Measurements from ENCODE around the gene TET1.
"Not testable (repeated sequence)": the region's sequence is repeated elsewhere in the genome, so short reads cannot be mapped to it uniquely, and the experiment has no call there.

Gene TET1

DNA sequence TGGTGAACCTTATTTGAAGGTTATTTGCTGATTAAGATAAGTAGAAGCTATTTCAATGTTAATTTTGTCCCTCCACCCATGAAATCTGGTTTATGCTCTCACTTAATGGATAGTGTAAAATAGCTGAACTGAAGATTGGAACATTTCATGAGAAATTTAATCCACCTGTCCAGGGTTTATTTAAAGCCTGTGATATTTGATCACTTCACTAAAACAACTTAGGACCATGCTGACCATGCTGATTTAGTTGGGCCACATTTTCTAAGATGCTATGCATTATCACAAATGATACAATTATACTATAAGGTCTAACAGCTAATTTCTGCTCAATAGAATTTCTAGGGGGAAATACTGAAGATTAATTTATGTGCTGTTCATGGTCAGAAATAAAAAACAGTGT is 53.8 kb downstream of the TET1 start:
- DNase-seq (ENCODE audit: low spot score), result not testable (repeated sequence)

DNA sequence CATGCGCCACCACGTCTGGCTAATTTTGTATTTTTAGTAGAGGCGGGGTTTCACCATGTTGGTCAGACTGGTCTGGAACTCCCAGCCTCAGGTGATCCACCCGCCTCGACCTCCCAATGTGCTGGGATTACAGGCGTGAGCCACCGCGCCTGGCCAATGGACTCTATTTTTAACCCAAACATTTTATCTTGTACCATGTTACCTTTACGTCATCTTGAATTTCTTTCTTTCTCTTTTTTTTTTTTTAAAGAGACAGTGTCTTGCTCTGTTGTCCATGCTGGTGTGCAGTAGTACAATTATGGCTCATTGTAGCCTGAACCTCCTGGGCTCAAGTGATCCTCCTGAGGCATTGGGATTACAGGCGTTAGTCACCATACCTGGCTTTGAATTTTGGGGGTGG is 57.6 kb downstream of the TET1 start:
- DNase-seq (ENCODE audit: low spot score), result not testable (repeated sequence)

DNA sequence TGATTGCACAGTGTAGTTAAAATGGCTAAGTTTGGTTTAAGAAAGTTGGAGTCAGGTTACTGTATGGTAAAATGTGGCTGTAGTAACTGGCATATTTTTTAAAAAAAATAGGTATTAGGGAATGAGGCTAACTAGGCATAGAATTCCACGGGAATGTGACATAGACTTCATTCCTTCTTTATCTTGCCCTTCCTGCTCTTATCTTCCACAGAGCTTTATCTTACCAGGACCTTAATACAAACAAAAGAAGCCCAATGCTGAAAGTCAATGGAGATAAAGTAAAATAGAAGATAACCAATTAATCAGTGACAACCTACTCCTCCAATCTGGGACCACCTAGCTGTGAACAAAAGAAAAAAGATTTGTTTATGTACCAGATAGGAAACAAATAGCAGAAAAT is 58.1 kb downstream of the TET1 start:
- DNase-seq (ENCODE audit: low spot score), result no peak

DNA sequence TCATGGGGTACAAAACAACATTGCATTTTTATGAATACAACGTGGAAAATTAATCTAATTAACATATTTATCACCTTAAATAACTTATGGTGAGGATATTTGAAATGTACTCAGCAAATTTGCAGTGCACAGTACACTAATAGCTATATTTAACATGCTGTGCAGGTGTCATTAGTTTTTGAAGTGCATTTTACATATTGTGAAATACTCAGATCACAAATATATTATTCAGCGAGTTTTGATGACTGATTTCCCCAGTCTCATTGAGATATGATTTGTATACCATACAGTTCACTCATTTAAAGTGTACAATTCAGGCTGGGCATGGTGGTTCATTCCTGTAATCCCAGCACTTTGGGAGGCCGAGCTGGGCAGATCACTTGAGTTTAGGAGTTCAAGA is 59.5 kb downstream of the TET1 start:
- no peak for DNase-seq (ENCODE audit: low spot score)

DNA sequence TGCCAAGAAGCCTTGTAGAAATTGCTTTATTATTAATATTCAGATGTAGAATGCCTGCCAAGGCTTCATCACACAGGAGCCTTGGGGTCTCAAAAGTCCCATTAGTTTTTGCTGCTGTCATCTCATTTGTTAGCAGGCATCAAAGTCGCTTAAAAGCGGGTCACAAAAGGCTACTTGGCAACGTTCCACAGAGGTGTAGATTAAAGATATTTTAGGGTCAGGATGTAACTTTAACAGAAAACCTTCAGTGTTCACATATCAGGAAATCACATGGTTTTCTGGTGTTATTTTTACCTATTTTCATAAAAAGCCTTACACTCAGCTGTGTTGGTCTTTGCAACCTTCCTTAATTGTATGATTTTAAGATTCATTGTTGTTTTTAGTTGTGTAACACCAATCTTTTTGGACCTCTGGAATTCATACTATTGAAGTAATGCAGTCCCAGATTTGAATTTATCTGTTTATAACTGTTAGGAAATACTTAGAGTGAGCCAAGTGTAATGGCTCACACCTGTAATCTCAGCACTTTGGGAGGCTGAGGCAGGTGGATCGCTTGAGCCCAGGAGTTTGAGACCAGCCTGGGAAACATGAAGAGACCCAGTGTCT is 65.3 kb downstream of the TET1 start:
- DNase-seq (ENCODE audit: low spot score), result no peak

DNA sequence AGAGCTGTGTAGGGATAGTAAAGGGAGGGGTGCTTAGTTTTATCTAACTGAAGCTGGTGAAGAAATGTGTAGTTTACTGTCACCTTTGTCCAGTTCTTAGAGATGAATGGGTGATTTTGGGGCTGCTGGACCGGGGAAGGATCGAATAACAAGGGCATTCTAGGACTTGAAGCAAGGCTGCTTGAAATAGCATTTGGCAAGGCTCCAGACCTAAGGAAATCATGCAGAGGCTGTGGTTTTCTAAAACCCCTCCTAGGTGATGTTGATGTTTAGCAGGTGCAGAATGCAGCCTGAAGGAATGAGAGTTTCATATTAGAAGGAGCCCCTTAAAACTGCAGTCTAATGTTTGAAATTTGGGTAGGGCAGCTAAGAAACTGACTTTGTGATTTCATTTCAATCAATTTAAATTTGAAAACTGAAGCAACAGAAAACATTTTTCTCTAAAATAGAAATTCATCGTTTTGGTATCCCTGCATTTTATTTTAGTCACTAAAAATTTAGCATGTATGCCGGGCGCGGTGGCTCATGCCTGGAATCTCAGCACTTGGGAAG is 68.5 kb downstream of the TET1 start:
- no peak for DNase-seq (ENCODE audit: low spot score)

DNA sequence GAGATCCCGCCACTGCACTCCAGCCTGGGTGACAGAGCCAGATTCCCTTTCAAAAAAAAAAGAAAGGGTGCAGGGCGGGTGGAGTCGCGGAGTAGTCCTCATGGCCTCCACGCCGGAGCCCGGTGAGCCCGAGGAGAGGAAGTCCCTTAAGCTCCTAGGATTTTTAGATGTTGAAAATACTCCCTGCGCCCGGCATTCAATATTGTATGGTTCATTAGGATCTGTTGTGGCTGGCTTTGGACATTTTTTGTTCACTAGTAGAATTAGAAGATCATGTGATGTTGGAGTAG is 72.1 kb downstream of the TET1 start:
- not testable (repeated sequence) for DNase-seq (ENCODE audit: low spot score)

DNA sequence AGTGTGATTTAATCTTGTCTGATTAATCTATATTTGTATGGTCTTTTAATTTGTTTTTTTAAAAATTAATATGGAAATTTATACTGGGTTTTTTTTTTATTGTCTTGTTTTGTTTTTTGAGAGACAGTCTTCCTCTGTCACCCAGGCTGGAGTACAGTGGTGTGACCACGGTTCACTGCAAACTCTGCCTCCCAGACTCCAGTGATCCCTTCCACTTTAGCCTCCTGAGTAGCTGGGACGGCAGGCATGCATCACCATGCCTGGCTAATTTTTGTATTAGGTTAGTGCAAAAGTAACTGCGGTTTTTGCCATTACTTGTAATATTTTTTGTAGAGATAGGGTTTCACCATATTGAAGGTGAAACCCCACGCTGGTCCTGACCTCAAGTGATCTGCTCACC is 73.1 kb downstream of the TET1 start:
- no peak for DNase-seq (ENCODE audit: low spot score)

DNA sequence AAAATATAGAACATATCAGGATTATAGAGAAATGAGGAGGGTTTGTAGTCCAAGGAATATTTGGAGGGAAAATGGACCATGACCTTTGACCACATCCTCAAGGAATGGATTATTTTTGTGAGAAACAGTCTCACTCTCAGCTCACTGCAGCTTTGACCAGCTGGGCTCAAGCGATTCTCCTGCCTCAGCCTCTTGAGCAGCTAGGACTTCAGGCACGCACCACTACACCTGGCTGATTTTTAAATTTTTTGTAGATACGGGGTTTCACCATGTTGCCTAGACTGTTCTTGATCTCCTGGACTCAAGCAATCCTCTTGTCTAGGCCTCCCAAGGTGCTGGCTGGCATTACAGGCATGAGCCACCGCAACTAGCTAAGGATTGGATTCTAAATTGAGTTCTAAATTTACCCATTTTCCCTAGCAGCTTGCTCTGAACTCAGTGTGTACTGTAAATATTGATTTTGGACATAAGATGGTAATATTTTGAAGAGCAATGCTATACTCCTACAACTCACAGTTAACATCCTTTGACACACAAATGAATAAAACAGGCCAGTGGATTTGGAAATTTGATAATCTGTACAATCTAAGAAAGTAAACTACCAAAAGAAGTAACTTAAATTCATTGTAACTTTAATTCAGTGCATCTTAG is 73.8 kb downstream of the TET1 start:
- no peak for DNase-seq (ENCODE audit: low spot score)

DNA sequence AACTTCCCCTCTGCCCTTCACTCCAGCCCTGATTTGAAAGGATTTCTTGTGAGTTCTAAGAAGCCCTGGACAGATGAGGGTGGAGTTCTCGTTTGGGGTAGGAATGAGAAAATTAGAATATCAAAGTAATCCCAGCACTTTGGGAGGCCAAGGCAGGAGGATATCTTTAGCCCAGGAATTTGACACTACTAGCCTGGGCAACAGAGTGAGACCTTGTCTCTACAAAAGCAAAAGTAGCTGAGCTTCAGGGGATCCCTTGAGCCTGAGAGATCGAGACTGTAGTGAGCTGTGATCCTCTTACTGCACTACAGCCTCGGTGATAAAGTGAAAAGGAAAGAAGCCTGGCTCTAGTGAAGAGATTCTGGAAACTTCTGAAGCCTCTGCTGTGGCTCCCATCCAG is 76.2 kb downstream of the TET1 start:
- no peak for DNase-seq (ENCODE audit: low spot score)

DNA sequence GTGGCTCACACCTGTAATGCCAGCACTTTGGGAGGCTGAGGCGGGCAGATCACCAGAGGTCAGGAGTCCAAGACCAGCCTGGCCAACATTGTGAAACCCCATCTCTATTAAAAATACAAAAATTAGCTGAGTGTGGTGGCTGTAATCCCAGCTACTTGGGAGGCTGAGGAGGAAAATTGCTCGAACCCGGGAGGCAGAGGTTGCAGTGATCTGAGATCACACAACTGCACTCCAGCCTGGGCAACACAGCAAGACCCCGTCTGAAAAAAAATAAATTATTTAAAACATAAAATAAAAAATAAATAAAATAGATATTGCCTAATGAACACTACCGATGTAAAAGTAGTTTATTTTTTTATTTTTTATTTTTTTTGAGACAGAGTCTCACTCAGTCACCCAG is 83.4 kb downstream of the TET1 start:
- not testable (repeated sequence) for DNase-seq (ENCODE audit: low spot score)

DNA sequence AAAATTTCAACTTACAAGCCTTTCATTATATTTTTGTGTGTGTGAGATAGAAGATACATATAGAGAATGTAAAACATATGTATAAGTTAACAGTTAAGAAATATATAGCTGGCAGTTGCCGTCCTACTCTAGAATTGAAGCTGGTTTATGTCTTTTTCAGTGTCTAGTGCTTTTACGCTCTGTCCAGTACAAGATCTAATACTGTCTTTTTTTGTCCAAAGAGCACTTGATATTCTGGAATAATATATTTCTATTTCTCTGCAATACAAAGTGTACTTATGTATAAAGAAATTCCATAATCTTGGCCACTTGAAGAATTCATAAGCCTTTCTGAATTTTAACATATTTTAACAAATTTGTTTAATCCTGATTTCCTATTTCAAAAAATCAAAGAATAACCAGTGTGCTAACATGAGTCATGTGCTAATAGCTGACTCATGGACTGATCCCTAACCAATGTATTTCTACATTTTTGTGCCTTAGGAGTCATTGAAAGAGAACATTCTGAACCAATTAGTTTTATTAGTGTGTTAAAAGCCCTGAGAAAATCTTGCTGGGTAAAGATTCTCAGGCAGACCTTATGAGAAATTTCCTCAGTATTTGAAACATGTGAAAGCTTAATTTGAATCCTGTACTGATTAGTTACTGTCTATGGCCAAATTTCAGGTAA is 87.7 kb downstream of the TET1 start:
- DNase-seq (ENCODE audit: low spot score), result no peak

DNA sequence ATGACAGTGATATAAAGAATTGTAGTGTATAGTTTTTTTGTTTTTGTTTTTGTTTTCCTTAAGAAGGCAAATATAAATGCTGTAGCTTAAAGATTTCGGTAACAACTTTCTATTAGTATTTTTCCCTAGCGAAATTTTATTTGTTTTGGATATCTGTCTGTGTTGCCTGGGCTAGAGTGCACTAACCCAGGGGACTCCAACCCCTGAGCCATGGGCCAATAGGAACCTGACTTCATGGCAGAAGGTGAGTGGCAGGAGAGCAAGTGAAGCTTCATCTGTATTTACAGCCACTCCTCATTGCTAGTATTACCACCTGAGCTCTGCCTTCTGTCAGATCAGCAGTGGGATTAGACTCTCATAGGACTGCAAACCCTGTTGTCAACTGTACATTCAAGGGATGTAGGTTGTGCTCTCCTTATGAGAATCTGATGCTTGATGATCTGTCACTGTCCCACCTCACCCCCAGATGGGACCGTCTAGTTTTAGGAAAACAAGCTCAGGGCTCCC is 95.5 kb downstream of the TET1 start:
- no peak for DNase-seq (ENCODE audit: low spot score)

DNA sequence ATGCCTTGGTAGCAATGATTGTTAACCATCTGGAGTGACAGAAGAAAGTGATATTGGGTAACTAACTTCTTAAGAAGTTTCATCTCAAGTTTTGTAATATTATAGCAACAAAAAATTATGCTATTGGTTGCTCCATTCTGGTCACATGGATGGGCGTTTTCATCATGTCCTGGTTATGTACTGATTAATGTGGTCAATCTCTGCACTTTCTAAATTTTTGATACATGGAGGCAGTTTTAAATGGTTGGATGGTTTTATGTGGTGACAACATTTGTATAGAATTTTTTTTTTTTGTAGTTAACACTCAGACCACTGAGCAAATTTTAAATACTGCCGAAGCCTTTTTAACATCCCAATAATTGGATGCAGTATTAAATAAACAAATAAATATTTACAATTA is 105.7 kb downstream of the TET1 start:
- no peak for DNase-seq (ENCODE audit: low spot score)

DNA sequence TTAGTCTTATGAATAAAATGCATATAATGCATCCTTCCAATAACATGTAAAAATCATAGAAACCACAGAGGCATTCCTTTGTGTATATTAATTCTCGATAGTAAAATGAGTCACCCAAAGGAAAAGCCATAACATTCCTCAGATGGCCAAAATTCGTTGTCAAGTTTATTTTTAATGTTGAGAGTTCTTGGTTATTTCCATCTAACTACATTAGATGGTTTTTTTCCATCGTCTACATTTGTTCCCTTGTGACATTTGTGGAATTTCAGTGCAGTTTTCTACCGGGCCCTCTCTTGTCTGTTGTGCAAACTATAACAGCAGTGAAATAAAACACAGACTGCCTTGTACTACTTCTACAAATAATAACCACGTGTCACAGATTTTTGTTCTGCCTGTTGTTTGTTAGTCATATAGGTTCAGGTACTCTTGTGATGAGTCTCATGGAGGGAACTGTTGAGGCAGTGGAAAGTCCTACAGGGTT is 106.2 kb downstream of the TET1 start:
- DNase-seq (ENCODE audit: low spot score), result no peak

DNA sequence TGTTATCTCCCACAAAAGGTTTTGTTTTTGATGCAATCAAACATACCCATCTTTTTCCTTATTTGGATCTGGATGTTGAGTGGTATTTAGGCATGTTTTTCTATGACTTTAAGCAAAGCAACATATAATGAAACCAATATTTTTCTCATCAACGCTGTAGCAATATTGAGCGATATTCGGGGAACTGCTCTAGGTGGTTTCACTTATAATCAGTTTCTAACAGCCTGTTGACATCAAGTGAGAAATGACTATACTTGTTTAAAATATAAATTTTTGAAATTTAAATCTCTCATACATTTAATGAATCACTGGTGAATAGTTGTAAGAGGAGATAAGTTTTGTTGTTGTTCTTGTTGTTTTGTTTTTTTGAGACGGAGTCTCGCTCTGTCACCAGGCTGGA is 108.1 kb downstream of the TET1 start:
- DNase-seq (ENCODE audit: low spot score), result no peak

DNA sequence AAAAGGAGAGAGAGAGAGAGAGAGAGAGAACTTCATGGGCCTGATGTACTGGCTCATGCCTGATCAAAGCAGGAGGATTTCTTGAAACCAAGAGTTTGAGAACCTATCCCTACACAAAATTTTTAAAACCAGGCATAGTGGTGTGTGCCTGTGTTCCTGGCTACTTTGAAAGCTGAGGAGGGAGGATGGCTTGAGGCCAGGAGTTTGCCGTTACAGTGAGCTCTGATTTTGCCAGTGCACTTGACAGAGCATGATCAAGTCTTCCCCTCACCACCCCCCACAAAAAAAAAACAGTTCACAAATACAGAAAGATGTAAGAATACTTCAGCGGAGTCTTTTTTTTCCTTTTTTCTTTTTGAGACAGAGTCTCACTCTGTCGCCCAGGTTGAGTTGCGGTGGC is 108.8 kb downstream of the TET1 start:
- DNase-seq (ENCODE audit: low spot score), result no peak

DNA sequence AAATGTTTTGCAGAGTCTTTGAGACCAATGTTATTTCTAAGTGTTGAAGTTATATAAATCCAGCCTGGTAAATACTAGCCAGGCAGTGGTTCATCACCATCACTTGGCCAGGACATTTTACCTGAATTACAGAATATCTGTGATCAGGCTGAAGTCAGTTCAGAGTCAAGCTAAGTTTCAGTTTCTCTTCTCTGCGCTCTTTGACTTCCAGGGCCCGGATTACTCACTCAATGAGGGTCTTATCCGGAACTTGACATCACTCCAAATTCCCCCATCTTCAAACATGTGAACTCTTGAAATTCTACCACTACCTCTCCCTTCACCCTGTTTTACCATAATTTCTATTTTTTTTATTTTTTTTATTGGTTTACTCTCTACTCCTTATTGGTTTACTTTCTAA is 124.3 kb downstream of the TET1 start:
- no peak for DNase-seq (ENCODE audit: low spot score)

DNA sequence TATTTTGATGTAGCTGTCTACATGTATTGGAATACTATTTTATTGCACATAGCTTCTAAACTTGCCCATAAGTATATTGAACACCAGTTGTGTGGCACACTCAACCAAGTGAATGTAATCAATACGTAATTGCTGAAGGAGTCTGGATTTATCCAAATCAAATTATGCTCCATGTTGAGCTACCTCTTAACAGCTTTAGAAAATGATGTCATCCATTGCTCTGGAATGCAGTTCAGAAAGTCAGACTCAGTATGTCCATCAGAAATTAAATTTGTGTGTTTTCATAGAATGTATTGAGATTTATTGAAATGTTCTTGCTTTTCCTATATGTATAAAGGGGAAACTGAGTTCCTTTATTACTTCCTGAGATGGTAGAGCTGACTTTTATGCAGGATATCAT is 135.9 kb downstream of the TET1 start:
- no peak for DNase-seq (ENCODE audit: low spot score)

DNA sequence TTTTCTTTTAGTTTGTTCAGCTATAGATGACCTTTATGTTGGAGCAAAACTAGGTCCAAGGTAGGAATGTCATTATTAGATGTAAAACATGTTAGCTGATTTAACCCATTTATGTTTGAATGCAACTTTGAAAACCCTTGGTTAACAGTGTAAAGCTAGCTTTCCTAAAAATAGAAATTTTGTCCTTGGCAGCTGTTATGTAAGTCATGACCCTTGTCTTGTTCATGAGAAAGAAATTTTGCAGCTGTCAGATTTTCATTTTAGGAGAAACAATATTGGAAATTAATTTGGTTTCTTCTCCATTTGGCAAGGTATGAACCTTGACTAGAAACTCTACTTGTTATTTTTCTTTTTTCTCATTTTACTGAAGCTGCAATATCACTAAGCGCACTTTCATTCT is 137.0 kb downstream of the TET1 start:
- DNase-seq (ENCODE audit: low spot score), result no peak

DNA sequence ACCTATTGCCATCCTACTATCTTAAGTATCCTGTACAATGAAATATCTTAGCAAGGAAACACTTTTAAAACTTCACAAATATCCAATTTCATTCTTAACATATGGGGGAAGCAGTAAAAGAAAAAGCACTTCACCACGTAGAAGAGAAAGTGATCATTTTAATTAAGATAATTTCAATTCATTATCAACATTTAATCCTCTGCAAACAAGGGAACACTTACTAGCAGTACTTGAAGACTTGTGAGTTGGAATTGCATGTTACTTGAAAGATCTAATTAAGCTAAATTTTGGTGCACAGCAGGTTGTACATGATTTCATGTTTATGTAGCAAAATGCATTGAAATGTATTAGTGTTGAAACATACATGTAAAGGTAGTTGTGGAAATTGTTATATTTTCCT is 140.1 kb downstream of the TET1 start:
- DNase-seq (ENCODE audit: low spot score), result no peak

DNA sequence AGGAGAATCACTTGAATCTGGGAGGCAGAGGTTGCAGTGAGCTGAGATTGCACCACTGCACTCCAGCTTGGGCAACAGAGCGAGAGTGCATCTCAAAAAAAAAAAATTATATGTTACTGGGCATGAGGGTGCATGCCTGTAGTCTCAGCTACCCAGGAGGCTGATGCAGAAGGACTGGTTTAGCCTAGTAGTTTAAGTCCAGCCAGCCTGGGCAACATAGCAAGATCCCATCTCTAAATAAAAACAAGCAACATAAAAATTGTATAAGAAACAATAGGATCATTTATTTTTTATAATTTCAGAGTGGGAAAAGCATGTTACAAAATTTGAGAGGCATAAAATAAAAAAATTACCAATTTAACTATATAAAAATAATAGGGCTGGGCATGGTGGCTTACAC is 145.4 kb downstream of the TET1 start:
- no peak for DNase-seq (ENCODE audit: low spot score)

DNA sequence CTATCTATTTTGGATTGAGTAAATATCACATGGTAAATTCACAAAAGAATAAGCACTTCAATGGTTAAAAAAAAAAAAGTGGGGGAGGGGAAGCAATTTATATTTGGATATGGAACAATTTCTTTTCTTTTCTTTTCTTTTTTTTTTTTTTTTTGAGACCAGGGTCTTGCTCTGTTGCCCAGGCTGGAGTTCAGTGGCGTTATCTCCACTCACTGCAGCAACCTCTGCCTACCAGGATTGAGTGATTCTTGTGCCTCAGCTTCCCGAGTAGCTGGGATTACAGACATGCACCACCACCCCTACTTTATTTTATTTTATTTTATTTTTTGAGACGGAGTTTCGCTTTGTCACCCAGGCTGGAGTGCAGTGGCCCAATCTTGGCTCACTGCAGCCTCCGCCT is 148.8 kb downstream of the TET1 start:
- not testable (repeated sequence) for DNase-seq (ENCODE audit: low spot score)

Data from putamen (tissue), 1 donor.